ENCODE measurements around the gene GAS2L3. TPM values are rescaled to one million over a fixed set of nuclear protein-coding genes. Genes with fewer than 3 reads are reported as not detected.

Gene GAS2L3
- total and polyA plus RNA-seq, 2 of the 8 experiments (the other 6 are each of a cell fraction or from before 2014, with no cell fraction given) = 2.1 to 19.3 TPM

DNA sequence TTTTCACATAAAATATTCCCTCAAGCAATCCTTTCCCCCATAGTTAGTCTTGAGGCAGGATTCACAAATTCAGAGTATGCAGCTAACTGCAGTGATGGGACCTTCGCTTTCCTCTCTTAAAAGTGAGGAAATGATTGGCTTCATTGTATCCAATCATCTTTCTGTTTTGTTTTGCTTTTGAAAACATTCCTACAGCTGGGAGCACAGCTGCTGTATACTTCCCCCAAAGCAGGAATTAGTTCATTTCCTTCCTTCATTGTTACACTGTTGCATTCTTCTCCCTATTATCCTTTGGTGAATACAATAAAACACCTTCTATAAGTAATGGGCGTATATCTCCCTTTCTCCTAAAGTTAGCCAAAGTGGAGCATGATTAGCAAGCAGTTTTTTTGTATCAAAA is 9.4 kb upstream of the GAS2L3 start:
- WGBS, 2 experiments (ENCODE audit: extremely low coverage in 1 of 2, insufficient coverage in 1 of 2, insufficient read length in 1 of 2, insufficient replicate concordance in 2 of 2, low coverage in 1 of 2, low lambda C conversion rate in 2 of 2, missing lambda C conversion rate in 1 of 2) = 92% methylated on average over 2 of the region's 2 CpGs; no CpG with 5 or more reads in 1 of the 2 experiments
- Histone ChIP-seq H3K27ac (ENCODE audit: low read depth, low read length) (no peak overlapping the region), H3K18ac (ENCODE audit: extremely low read depth, low read length) (no peak overlapping the region), H3K4me3 (ENCODE audit: extremely low read depth in 1 of 4, insufficient read depth in 2 of 4, low read depth in 3 of 4, low read length in 4 of 4) (no peak overlapping the region), H2BK20ac (ENCODE audit: low read length) (no peak overlapping the region), H3K4me1 (replicated peaks in 1 of 4; ENCODE audit: control insufficient read depth in 3 of 4, insufficient read depth in 4 of 4, low read length in 3 of 4) (no peaks in the 10 kb centered on the region; a peak in 1 of 7 replicates), H4K20me1 (replicated peaks in 1 of 2; ENCODE audit: control insufficient read depth in 1 of 2, insufficient read depth in 2 of 2, low read length in 2 of 2) (no peaks in the 10 kb centered on the region), H3K79me2 (ENCODE audit: control insufficient read depth in 1 of 2, insufficient read depth in 2 of 2, low read length in 2 of 2) (no peaks in the 10 kb centered on the region), H2BK120ac (replicated peaks; ENCODE audit: low read depth, low read length) (no peak overlapping the region), H2BK15ac (ENCODE audit: low read length) (no peak overlapping the region), H3K27me3 (replicated peaks in 1 of 4; ENCODE audit: control insufficient read depth in 3 of 4, extremely low read depth in 1 of 4, insufficient read depth in 3 of 4, low read length in 3 of 4) (no peaks in the 10 kb centered on the region), H3K9ac (replicated peaks in 1 of 4; ENCODE audit: extremely low read depth in 1 of 4, low read depth in 3 of 4, low read length in 3 of 4) (no peak overlapping the region), H2BK5ac (ENCODE audit: low read depth, low read length) (no peak overlapping the region), H3K36me3 (ENCODE audit: control insufficient read depth in 2 of 4, insufficient read depth in 4 of 4, low read length in 3 of 4) (no peaks in the 10 kb centered on the region), H4K91ac (replicated peaks; ENCODE audit: insufficient read length, low read length) (no peak overlapping the region), H3K23me2 (ENCODE audit: low read depth, low read length) (no peaks in the 10 kb centered on the region), H3K9me3 (ENCODE audit: insufficient read depth in 2 of 2, low read depth in 1 of 2, low read length in 1 of 2) (no peaks in the 10 kb centered on the region), H2AK5ac (ENCODE audit: low read depth, low read length) (no peak overlapping the region), H2AFZ (ENCODE audit: low read length) (no peak overlapping the region), H3K14ac (ENCODE audit: insufficient read length) (no peak overlapping the region), H4K5ac (ENCODE audit: insufficient read length, low read depth, low read length) (no peak overlapping the region), H3K79me1 (ENCODE audit: low read depth, low read length) (no peaks in the 10 kb centered on the region), H3K56ac (replicated peaks; ENCODE audit: insufficient read length, low read depth, low read length) (no peak overlapping the region), H2BK12ac (ENCODE audit: low read depth, low read length) (no peak overlapping the region), H3K4me2 (ENCODE audit: insufficient read depth in 1 of 2, low read depth in 2 of 2, low read length in 2 of 2) (no peak overlapping the region), H3K23ac (ENCODE audit: insufficient read length) (no peak overlapping the region), H4K8ac (ENCODE audit: extremely low read depth, insufficient read depth, low read length) (no peak overlapping the region), H3K4ac (replicated peaks; ENCODE audit: insufficient read length, low read depth, low read length) (no peak overlapping the region)
- POLR2A ChIA-PET (ENCODE audit: partially characterized antibody) = no interaction called here
- DNase-seq (ENCODE audit: low read depth in 1 of 2, low spot score in 2 of 2) (no peak), FAIRE-seq (no peak)
- CTCF ChIA-PET (ENCODE audit: partially characterized antibody) = interaction anchor here (3.2 kb wide), 1 partner anchor 10 kb away, joined by 14 read pairs; no protein-coding TSS in a partner anchor
- TF ChIP-seq RAD21 (IDR thresholded peaks at IDR 0.05 in 1 of 2, conservative IDR thresholded peaks at IDR 0.05 in 1 of 2; ENCODE audit: low read depth in 2 of 2, low read length in 2 of 2) (no peak), TAF7 (optimal IDR thresholded peaks at IDR 0.05; ENCODE audit: borderline replicate concordance, low read depth, low read length) (no peak), ASH2L (IDR thresholded peaks at IDR 0.05; ENCODE audit: low read length) (no peak), EP300 (IDR thresholded peaks at IDR 0.05; ENCODE audit: borderline replicate concordance in 1 of 2, low read depth in 2 of 2, low read length in 2 of 2) (no peak), POLR2A (IDR thresholded peaks at IDR 0.05; ENCODE audit: control extremely low read depth in 1 of 2, low read depth in 2 of 2, low read length in 2 of 2) (no peak), RFX5 (IDR thresholded peaks at IDR 0.05; ENCODE audit: borderline replicate concordance, low read depth, low read length) (no peak), SRF (IDR thresholded peaks at IDR 0.05; ENCODE audit: low read depth, low read length) (no peak)
- TF ChIP-seq, protein P1, sequence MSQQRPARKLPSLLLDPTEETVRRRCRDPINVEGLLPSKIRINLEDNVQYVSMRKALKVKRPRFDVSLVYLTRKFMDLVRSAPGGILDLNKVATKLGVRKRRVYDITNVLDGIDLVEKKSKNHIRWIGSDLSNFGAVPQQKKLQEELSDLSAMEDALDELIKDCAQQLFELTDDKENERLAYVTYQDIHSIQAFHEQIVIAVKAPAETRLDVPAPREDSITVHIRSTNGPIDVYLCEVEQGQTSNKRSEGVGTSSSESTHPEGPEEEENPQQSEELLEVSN (IDR thresholded peaks at IDR 0.05) = no peak
